Panc1 (cell line): Measurements from ENCODE around the gene ARHGEF37.

Experiments
- CTCF ChIP-seq: fragments of 450-650 bp; IDR thresholded peaks from 2 replicates; pipeline ENCODE4 v1.5.1; 2017; ENCODE audit warnings: mild to moderate bottlenecking
- POLR2AphosphoS5 ChIP-seq: IDR thresholded peaks from 2 replicates; pipeline ENCODE4 v1.6.1; 2012; ENCODE audit warnings: mild to moderate bottlenecking, low read depth, low read length, moderate library complexity
- REST ChIP-seq, 2 experiments: IDR thresholded peaks; 2 replicates each; pipeline ENCODE4 v1.6.1; 2011 to 2012; ENCODE audit warnings: low read depth in 2 of 2, control low read depth in 1 of 2, low read length in 1 of 2, mild to moderate bottlenecking in 1 of 2, moderate library complexity in 1 of 2; ENCODE audit not compliant: insufficient read depth in 1 of 2

- TF ChIP-seq CTCF, result no peak
- TF ChIP-seq POLR2AphosphoS5, result no peak
- no peak for TF ChIP-seq REST (IDR thresholded peaks at IDR 0.05; ENCODE audit: insufficient read depth in 1 of 2, low read depth in 2 of 2, low read length in 1 of 2)
These were observed 21.6 kb upstream of the ARHGEF37 start for GRCh38 chr5:149559706-149560105.
